NCI-H2227 treated with DMSO at 0.1 percent for 48 hours (cell line): Measurements from ENCODE around the gene PRKD1.

Source experiments
- DNase-seq: peaks from one replicate; lab custom pipeline; 2025; lab: John Stamatoyannopoulos, UW

Gene PRKD1

DNA sequence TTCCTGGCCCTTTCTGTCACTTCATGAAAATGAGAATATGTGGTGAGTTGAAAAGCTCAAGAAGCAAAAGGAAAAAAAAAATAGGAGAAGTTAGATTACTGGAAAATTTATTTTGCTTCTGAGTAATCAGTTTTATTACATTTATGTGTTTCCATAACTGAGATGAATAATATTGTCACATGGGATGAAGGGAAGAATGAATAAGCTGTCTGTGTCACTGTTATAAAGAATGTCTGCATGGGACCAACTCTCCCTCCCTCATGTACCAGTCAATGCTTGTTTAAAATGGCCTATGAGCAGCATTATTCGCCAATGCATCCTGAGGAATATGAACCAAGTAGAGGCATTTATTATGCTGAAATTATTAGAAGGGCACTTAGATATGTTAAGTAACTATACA is 246.3 kb downstream of the PRKD1 start:
- no peak for DNase-seq

DNA sequence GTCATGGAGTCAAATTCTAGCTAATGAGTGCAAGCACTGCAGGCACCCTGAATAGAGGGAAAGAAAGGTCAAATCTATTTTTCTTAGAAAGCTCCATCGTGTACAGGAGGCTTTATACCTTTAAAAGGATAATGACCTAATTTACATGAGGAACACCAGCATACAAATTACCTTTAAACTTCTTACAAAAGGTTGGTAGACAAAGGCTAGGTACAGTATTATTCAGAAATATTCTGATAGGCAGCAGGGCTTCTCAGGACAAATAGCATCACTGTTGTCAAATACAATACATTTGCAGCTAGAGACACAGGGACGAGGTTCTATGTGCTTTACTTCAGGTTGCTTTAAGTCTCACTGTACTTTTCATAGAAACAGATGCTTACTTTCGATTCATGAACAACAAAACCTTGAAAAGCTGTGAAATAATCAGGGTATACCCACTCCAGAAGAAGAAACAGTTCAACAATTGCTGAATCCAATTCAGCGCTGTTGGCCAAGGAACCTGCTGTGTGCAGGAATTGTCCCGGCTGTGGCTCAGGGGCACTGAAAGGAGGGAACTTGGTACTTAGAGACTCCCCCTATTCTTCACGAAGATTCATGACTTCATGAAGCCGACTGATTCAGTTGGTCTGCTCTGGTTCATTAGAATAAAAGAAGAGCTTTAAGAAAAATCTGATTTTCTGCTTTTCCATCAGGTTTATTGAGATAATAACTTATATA is 252.9 kb downstream of the PRKD1 start:
- no peak for DNase-seq

DNA sequence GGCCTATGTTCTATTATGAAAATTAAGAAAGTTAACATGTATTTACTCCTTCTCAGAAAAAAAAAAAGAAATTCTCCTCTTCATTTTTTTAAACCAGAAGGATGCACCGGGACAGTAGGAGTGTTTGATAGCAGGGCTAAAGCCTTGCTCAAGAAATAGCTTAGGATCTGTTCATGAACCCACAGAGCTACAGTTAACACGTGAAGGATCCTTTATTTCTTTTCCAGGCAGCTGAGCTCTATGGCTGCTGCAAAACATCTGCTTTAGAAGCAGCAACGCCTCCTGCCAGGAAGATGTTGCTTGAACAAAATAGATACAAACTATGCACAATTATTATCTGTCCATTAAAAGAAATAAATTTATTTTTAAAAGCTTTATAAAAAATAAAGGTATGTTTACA is 254.8 kb downstream of the PRKD1 start:
- no peak for DNase-seq

DNA sequence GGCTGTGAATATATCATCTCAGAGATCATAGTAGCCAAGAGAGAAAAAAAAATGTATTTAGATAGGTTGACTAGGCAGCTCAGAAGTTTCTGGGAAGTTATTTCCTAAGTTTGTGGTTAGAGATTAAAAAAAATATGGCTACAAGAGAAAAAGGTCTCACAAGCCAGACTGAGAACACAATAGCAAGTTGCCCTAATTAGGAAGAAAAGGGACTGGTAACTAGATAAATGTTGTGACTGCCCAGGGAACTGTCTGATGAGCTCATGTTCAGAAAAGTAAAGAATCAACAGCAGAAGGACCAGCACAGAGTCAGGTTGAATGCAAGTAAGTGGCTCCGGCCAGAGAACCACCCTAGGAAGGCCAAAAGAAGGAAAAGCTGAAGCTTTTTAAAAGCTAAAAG is 256.6 kb downstream of the PRKD1 start:
- no peak for DNase-seq

DNA sequence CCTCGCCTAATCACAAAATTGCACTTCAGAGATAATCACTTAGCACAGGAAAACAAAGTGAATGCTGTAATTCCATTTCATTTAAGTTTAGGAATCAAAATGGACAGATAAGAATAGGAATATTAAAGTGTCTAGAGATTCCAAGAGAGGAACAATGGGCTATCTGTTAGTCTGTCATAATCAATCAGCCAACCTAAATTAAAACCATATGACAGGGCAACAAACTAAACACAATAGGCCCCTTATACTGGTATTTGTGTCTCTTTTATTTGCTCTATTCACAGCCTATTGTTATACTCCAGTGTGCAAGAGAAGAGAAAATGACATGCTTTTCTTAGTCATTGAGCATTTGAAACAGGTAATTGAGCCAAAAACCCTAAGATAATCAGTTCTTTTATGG is 259.4 kb downstream of the PRKD1 start:
- DNase-seq: no peak

DNA sequence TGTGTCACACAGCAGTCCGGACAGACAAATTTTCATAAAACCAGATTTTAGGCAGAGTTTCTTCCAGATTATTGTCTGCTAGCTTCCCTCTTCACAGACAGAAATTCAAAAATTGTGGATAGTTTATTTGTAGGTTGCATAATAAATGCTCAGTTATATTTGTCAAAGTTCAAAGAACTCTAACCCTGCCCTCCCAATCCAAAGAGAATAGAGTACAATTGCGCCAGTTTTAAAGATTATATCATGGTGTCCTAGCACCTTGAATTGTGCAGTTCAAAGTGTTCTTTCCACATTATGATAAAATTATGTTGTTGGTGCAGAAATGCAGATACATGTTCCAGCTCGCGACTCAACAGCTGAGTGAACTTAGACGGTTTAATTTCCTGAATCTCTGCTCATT is 263.1 kb downstream of the PRKD1 start:
- no peak for DNase-seq

DNA sequence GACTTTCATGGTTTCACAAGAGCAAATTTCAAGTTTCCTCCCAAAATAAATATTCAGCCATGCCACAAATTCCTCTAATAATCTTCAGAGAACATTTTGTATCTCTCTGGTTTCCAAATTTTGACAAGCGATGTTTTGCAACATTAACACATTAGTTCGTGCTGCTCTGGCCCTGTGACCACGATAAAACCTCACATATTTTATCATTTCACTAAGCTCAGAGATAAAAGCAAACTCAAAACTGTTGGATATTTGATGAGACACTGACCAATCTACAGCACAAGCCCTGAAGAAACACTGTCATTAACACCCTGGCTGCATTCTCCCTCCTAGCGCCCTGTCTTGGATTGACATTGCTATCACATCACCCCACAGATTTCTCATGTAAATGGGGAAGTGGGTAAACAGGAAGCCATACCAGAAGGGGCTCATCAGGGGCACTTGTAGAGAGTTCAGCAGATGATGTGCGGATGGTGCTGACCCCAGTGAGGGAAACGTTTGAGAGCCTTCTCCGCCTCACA is 264.3 kb downstream of the PRKD1 start:
- no peak for DNase-seq

DNA sequence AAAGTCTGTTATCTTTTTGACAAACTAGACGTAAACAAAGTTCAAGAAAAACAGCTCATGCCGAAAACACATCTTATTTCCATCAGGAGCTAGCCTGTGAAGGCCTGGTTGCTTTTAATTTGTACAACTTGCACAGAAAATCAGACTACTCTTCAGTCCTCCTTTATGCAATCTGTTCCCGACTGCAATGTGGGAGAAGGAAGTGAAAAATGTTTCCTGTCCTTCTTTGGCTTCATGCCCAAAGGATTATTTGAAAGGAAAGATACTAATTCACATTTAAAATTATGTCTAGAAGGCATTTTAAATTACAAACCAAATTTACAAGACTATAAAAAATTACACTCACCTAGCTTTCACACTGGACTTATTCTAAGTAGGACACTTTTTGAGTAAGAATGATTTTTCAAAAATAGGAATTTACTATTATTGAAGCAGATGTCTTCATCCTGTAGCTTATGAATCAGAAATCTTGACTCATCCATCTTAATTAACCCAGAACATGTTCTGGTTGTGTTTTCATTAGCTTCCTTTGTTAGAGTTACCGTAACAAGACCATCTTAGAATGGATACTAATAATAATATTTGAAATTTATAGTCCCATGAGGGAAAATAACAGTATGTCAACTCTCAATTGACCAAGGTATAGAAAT is 272.6 kb downstream of the PRKD1 start:
- no peak for DNase-seq

DNA sequence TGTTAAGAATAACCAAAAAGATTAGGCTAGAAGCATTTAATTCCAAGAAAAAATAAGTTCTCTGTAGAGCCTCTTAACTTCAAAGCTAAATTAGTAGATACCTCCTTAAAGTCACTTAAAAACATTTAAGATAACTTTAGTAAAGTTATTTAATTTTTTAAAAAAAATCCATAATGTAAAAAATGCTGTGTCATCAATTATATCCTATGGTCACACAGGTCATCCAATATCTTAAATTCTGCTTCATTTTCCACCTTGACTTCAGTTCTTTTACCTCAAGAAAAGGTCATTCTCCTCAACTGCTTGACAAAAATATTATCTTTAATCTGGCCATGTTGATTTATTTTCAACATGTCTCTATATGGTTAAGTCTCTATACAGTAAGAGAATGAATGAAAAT is 274.3 kb downstream of the PRKD1 start:
- no peak for DNase-seq

DNA sequence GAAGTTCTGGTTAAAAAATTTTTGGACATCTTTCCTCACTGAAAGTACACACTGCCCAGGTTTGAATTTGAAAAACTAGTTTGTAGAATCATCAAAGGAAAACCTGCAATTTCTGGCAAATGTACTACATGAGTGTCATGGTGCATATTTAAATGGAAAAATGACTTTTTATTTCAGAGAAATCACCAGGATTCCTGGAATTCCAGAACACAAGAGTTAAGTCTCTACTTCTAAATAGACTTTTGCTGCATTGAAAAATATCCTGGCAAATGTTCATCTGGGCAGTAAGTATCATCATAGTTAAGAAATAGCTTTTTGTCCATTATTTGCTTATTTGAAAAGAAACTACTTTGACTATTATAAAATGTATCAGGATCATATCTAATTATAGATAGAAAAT is 275.1 kb downstream of the PRKD1 start:
- no peak for DNase-seq

DNA sequence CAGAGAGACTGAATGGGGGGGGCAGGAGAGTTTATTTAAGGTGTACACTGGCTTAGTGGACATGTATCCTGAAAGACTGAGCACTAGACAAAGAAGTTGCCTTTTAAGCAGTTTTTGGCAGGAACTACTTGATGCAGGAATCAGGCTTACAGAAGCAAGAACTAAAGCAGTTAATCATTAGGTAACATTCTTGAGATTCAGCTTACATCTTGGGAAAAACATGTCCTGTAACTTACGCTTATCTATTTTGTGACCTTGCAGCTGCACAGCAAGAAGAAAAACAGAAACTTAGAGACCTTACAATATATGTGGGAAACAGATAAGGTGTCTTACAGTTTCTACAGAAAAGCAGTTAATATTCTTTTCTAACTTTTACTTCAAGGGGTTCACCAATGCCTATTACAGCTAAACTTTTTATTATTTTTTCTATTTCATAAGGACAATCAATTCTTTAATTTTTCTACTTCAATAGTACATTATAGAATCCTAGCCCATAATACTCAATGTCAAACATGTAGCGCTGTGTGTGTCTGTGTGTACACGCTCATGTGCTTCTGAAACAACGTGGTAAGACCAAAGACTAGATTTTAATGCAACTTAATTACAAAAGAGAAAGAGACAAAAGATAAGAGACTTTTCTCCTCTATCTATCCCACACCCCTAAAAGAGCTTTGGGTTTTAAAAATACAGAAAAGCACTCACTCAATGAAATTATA is 276.9 kb downstream of the PRKD1 start:
- no peak for DNase-seq

DNA sequence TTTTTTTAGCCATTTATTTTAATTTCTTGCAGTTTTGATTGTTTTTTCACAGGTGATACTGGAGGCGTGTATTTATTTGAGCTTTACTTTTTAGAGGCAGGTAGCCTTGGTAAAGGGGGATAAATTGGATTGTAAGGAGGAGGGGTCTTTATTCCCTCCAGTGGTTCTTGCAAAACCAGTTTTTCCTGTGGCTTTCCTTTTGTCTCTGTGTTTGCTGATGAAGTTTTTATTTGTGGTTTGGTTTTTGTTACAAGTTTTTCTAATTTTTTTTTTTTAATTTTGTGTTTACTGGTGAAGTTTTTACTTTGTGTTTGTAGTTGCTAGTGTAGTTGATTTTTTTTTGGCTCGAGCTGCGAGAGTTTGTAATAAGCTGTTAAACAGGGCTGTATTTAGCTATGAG is 278.5 kb downstream of the PRKD1 start:
- DNase-seq: no peak

DNA sequence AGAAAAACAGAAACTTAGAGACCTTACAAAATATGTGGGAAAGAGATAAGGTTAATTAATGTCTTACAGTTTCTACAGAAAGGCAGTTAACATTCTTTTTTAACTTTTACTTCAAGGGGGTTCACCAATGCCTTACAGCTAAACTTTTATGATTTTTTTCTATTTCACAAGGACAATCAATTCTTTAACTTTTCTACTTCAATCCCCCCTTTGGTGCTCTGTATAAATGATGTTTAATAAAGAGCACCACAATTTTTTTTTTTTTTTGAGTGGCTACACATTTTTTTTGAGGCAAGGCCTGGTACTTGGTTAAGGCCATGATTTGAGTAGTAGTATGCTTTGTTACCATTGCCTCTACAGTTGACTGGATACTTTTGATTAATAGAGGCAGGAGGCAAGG is 279.6 kb downstream of the PRKD1 start:
- no peak for DNase-seq

DNA sequence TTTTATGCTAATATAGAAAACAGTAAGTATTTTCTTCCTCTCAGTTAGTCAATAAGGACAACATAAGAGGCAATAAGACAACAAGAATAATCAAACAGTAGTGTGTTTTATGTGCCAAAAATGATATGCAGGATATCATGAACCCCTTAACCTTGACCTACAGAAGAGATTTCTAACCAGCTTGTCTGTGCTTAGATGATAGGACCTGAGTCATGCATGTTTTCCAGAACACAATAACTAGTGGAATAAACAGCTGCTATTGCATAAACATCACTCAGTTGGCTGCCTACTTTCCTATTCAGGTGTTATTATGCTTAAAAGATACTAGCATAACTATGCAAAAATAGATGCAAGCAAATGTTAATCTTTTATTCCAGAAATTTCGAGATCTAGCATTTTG is 282.5 kb downstream of the PRKD1 start:
- DNase-seq: no peak

DNA sequence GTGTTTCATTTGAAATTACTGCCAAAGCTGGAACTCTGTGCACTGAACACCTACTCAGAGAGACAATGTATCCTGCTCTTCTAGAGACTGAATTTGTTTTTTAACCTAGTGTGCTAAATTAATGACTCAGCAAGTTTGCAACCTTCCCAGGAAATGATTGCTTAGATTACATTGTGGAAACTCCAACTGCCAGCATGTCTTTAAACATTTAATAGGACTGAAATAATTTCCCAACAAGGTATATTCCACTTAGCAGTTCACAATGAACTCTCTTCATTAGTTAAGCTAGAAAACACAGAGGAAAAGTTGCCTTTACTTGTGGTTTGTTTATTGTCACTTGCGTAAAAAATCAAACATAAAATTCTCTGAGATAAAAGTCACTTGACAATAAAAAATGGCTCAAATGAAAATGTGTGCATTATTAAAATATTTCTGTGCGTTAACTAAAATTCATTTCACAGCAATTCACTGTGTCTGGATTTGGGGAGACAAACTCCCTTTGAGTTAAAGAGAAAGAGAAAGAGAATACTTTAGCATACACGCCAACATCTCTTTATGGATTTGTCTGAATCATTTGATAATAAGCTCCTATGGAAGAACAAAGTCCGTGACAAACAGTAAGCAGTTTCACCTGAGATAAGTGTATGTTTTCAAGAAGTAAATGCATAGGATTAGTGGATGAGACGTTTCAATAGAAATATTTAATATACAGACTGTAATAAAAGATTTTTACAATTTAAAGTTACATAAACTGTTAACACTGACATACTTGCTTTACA is 284.0 kb downstream of the PRKD1 start:
- no peak for DNase-seq

DNA sequence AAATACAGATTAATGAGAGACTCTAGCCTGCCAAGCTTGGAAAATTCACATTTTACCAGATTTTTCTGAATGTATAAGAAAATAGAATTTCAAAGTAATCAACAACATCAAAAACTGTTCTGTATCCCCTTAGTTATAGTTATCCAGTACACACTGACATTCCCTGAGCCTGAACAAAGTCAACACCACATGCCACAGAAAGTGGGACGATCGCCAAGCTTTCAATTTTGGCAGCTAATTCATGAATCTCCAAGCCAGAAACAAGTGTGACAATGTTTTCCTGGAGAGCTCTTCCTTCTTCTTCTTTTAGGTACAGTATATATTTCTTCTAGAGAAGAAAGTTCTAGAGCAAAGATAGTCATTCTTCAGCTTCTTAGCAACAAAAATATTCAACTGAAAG is 290.2 kb downstream of the PRKD1 start:
- DNase-seq: no peak

DNA sequence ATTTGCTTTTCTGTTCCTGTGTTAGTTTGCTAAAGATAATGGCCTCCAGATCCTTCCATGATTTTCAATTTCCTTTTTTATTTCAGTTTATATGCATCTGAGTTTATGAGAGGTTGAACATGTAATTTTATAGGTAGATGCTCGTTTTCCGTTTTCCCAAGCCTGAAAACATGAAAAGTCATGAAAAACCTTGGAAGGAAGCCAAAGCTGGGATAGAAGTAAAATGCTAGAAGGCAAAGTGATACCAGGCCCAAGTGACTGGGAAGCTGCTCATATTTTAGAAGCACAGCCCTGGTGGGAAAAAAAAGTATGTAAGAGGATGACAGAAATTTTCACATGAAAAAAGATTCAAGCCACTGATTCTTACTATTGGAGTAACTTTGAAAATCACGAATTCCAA is 290.8 kb downstream of the PRKD1 start:
- DNase-seq: no peak

DNA sequence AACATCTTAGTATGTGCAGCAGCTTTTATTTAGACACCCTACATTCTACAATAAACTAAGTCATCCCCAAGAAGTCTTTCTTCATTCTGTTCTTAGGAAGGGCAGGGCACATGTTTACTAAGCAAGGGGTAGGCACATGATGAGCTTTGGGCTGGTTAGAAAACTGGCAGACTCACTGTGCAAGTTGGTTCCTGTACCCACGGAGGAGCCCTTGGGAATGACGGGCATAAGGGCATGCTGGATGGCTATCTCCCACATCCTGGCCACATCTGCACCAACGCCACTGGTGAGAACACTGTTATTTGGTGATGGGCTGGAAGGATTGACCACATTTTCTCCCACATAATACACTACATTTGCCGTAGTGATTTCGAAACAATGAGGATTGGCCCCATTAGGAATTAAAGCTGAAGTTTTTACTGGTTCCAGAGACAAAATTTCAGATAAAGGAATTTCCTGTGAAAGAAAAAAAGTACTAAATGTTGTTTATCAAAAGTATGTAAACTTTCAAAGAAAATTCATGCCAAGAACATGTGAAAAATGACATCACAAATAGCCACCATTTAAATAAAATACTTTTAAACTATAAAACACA is 297.0 kb downstream of the PRKD1 start:
- DNase-seq: no peak

DNA sequence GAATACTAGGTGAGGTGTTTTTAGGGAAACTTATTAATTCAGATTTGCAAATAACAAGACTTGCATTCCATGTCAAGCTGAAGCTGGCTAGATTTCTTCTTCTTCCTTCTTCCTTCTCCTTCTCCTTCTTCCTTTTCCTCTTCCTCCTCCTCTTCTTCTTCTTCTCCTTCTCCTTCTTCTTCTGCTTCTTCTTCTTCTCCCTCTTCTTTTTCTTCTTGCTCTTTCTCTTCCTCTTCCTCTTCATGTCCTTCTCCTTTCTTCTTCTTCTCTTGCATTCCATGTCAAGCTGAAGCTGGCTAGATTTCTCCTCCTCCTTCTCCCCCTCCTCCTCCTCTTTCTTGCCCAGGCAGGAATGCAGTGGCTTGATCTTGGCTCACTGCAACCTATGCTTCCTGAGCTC is 297.8 kb downstream of the PRKD1 start:
- no peak for DNase-seq

DNA sequence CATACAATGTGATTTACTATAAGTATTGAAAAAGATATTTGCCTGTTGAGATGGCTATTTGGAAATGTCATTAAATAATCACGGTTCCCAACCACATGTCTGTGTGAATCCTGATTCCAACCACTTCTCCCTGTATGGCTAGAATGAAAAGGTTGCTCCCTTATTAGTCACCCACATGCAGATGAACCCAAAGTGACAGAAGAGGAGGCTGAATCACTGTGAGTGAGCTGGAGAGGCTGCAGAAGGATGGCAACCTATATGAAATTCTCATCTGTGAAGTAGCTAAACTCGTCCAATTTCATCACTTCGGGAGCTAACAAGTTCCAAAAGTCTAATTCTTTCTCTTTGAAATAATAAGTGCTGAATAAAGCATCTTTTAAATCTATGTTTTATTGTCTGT is 300.5 kb downstream of the PRKD1 start:
- no peak for DNase-seq

DNA sequence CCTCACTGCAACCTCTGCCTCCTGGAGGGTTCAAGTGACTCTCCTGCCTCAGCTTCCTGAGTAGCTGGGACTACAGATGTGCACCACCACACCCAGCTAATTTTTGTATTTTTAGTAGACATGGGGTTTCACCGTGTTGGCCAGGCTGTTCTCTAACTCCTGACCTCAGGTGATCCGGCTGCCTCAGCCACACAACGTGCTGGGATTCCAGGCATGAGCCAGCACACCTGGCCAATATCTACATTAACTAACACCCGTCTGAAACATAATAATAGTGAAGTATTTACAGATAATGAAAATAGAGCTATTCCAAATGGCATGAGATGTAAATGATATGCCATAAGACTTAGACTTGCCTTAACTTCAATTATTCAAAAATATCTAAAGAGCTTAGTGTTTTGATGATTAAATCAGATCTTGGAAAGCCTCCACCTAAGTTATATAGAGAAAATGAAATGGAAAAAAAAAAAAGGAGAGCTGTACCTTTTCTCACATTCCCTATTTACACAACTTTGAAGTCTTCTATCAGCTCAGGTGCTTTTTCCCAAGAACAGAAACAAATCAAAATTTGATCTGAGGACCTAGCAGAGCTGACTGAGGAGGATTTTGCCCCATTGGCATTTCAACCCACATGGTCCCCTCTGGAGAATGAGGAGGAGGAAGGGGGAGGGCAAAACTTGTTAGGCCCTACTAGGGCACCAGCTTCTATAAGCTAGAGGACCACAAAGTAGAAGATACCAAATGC is 309.2 kb downstream of the PRKD1 start:
- no peak for DNase-seq
